Renal cortical epithelial cell (primary cell): Measurements from ENCODE around the gene ANTKMT. TPM values are rescaled to one million over a fixed set of nuclear protein-coding genes. Genes with fewer than 3 reads are reported as not detected.

Experiments
- DNase-seq: peaks from one replicate; pipeline ENCODE4 v3.0.0-alpha.2; 2011; ENCODE audit warnings: low read depth
- total RNA-seq: library from RNA; depleted of rRNA; stranded (reverse); fragments of >200 nt; gene quantifications from 2 replicates; pipeline ENCODE4 v1.2.3, GENCODE V29; 2014

ANTKMT gene
- total RNA-seq, 1 donor from 2014 or later = 23.1 TPM

DNA sequence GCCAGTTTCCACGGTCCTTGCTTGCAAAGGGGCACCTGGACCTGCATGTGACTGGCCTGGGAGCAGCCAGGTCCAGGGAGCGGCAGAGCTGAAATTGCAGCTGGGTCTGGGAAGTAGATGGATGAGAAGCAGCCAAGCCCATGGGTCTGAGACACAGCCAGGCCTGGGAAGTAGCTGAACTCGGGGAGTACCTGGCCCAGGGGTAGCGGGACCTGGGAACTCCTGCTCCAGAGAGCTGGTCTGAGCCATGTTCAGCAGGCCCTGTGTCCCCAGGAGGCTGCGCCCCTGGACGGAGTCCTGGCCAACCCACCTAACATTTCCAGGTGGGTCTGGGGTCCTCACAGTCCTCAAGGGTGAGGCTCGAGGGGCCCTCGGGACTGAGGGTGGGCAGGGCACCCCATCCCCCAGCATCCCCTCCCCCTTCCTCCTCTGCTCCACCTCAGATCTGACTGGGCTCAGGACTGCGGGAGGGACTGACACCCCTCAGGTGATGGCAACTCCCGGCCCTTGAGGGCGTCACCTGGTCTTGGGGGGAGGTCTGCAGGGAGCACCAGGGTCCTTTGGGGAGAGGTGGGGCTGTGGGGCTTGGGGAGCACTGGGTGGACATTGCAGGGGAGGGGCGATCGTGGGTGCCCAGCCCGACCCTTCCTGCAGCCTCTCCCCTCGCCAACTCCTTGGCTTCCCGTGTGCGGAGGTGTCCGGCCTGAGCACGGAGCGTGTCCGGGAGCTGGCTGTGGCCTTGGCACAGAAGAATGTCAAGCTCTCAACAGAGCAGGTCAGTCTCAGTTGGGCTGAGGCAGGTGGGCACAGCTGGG is 42.6 kb downstream of the ANTKMT start:
- DNase-seq = no peak

DNA sequence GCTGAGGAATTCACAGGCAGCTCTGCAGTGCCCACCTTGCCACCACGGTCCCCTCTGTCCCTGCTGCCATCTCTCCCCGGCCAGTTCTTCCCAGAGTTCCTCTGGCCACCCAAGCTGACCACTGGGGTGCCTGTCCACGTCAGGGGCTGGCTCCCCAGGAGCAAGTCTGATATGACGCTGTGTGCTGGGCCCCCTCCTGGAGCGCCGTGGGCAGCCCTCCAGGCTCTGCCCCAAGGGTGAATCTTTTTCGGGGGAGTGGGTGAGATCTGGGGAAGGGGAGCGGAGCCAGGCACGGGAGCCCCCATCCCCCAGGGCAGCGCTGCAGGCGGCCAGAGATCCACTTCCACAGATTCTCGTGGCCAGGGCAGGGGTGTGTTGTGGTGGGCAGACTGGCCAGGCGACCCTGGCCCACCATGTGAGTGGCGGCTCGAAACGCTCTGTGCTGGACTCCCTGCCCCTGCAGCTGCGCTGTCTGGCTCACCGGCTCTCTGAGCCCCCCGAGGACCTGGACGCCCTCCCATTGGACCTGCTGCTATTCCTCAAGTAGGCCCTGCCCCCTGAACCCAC is 43.3 kb downstream of the ANTKMT start:
- DNase-seq = no peak

- no peak for DNase-seq
These were observed 44.0 kb downstream of the ANTKMT start for GRCh38 chr16:764848-765487.

GRCh38 chr16:765488-765865 is 44.5 kb downstream of the ANTKMT start:
- no peak for DNase-seq

DNA sequence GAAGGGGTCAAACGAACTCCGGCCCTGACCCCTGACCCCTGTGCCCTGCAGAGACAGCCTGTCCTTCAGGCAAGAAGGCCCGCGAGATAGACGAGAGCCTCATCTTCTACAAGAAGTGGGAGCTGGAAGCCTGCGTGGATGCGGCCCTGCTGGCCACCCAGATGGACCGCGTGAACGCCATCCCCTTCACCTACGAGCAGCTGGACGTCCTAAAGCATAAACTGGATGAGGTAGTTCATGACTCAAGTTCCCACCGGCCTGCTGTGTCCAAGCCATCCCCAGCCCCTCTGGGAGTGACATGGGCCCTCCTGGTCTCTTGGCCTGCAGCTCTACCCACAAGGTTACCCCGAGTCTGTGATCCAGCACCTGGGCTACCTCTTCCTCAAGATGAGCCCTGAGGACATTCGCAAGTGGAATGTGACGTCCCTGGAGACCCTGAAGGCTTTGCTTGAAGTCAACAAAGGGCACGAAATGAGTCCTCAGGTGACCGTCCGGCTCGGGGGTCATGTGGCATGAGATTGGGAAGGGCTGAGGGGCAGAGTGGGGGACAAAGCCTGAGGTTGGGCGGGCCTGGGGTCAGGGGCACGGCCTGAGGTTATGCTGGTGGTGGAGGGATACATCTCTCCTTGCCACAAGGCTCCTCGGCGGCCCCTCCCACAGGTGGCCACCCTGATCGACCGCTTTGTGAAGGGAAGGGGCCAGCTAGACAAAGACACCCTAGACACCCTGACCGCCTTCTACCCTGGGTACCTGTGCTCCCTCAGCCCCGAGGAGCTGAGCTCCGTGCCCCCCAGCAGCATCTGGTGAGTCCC is 45.3 kb downstream of the ANTKMT start:
- DNase-seq = no peak

DNA sequence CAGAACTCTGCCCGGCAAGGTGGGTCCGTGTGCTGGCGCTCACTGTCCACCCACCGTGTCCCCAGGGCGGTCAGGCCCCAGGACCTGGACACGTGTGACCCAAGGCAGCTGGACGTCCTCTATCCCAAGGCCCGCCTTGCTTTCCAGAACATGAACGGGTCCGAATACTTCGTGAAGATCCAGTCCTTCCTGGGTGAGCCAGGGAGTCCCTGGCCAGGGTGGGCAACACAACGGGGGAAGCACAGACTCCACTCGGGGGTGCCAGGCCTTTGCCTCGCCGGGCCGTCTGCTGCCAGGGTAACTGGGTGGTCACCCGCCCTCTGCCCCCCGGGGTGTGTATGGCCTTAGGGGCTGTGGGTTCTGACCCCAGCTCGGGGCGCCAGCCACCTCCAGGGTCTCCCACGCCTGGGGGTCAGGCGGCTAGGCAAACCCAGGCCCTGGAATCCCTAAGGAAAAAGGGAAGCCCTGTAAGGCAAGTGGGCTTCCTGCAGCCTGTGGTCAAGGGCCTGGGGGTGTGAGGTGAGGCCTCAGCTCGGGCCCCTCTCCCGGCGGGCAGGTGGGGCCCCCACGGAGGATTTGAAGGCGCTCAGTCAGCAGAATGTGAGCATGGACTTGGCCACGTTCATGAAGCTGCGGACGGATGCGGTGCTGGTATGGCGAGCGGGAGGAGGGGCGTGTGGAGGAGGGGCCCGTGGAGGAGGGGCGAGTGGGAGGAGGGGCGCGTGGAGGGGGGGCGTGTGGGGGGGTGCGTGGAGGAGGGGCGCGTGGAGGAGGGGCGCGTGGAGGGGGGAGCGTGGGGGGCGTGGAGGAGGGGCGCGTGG is 46.1 kb downstream of the ANTKMT start:
- no peak for DNase-seq

DNA sequence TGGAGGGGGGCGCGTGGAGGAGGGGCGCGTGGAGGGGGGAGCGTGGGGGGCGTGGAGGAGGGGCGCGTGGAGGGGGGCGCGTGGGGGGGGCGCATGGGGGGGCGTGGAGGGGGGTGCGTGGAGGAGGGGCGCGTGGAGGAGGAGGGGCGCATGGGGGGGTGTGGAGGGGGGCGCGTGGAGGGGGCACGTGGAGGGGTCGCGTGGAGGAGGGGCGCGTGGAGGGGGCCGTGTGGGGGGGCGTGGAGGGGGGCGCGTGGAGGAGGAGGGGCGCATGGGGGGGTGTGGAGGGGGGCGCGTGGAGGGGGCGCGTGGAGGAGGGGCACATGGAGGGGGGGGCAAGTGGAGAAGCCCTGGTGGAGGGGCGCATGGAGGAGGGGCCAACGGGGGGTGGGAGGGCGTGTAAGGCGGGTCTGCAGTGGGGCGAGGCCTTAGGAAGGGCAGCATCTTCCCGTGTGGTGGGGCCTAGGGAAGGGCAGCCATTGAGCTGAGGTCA is 46.8 kb downstream of the ANTKMT start:
- DNase-seq = no peak

DNA sequence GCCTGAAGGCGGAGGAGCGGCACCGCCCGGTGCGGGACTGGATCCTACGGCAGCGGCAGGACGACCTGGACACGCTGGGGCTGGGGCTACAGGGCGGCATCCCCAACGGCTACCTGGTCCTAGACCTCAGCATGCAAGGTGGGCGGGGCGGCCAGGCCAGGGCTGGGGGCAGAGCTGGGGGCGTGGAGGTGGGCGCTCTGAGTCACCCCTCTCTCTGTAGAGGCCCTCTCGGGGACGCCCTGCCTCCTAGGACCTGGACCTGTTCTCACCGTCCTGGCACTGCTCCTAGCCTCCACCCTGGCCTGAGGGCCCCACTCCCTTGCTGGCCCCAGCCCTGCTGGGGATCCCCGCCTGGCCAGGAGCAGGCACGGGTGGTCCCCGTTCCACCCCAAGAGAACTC is 47.5 kb downstream of the ANTKMT start:
- no peak for DNase-seq

DNA sequence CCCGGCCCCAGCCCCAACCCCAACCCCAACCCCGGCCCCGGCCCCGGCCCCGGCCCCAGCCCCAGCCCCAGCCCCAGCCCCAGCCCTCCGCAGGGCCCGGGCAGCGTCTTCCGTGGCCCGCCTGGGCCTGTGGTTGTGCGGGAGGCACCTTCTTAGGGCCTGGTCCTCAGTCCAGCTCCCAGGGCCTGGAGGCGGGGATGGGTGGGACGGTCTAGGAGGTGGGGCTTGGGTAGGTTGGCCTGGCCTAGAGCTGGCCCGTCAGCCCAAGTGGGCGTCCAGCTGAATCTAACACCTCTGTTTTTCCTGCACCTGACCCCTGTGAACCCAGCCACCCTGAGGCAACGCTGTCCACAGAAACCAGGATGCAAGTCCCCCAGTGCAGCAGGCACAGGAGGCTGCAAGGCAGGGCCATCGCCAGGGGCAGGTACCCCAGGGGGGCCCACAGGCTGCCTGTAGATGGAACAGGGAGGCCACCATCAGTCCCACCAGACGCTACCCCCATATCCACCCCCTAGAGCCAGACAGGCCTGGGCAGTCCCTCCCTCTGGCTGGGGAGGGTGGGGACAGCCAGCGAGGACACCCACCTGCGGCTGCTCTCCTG is 48.3 kb downstream of the ANTKMT start:
- no peak for DNase-seq

GRCh38 chr16:769934-770333 is 49.0 kb downstream of the ANTKMT start:
- no peak for DNase-seq

- DNase-seq = no peak
These were observed 49.5 kb downstream of the ANTKMT start for GRCh38 chr16:770411-770810.

Other genes starting within 250 kb of the ANTKMT start
- 41.7 and 82.0 TPM in 2 replicates for gene CAPN15, start 193.4 kb upstream of the ANTKMT start, total RNA-seq
- 0.05 TPM in 1 of 2 replicates, not detected in the other for gene PRR35, start 160.8 kb upstream of the ANTKMT start, total RNA-seq
- 0.85 TPM in 1 of 2 replicates, not detected in the other for gene NHLRC4, start 154.1 kb upstream of the ANTKMT start, total RNA-seq
- gene PIGQ, start 151.2 kb upstream of the ANTKMT start, total RNA-seq = 30.9 and 68.5 TPM in 2 replicates
- gene RAB40C, start 131.1 kb upstream of the ANTKMT start, total RNA-seq = 8.0 and 12.1 TPM in 2 replicates
- 0.35 TPM in 1 of 2 replicates, not detected in the other for gene WFIKKN1, start 90.2 kb upstream of the ANTKMT start, total RNA-seq
- gene METTL26, start 84.8 kb upstream of the ANTKMT start, total RNA-seq = 54.4 and 93.1 TPM in 2 replicates
- gene MCRIP2, start 79.3 kb upstream of the ANTKMT start, total RNA-seq = 17.6 and 26.4 TPM in 2 replicates
- 6.9 and 18.5 TPM in 2 replicates for gene WDR90, start 71.8 kb upstream of the ANTKMT start, total RNA-seq
- gene RHOT2, start 53.0 kb upstream of the ANTKMT start, total RNA-seq = 31.1 and 43.6 TPM in 2 replicates
- 0.94 and 1.6 TPM in 2 replicates for gene RHBDL1, start 45.5 kb upstream of the ANTKMT start, total RNA-seq
- 78.5 and 115 TPM in 2 replicates for gene STUB1, start 40.7 kb upstream of the ANTKMT start, total RNA-seq
- 33.5 and 52.3 TPM in 2 replicates for gene JMJD8, start 36.8 kb upstream of the ANTKMT start, total RNA-seq
- 1.4 and 7.9 TPM in 2 replicates for gene WDR24, start 30.7 kb upstream of the ANTKMT start, total RNA-seq
- gene FBXL16, start 15.3 kb upstream of the ANTKMT start, total RNA-seq = 0.40 TPM in 1 of 2 replicates, not detected in the other
- 65.8 and 74.7 TPM in 2 replicates for gene METRN, start 6.0 kb upstream of the ANTKMT start, total RNA-seq
- gene CCDC78, start 5.3 kb downstream of the ANTKMT start, total RNA-seq = 0.69 and 0.70 TPM in 2 replicates
- 10.5 and 24.1 TPM in 2 replicates for gene HAGHL, start 6.0 kb downstream of the ANTKMT start, total RNA-seq
- 21.7 and 28.5 TPM in 2 replicates for gene CIAO3, start 19.9 kb downstream of the ANTKMT start, total RNA-seq
- gene MSLN, start 39.6 kb downstream of the ANTKMT start, total RNA-seq = 1.3 and 13.5 TPM in 2 replicates
- gene RPUSD1, start 67.2 kb downstream of the ANTKMT start, total RNA-seq = 22.3 and 35.3 TPM in 2 replicates
- gene CHTF18, start 67.5 kb downstream of the ANTKMT start, total RNA-seq = 4.2 and 11.3 TPM in 2 replicates
- gene GNG13, start 79.6 kb downstream of the ANTKMT start, total RNA-seq = not detected in 2 replicates
- 12.7 and 27.6 TPM in 2 replicates for gene LMF1, start 249.8 kb downstream of the ANTKMT start, total RNA-seq